A673 (cell line): ENCODE results near the gene MGA. TPM values are rescaled to one million over a fixed set of nuclear protein-coding genes. Genes with fewer than 3 reads are reported as not detected.

Experiments
- BruUV-seq: library from RNA; stranded (reverse); fragments of 400-500 nt; replicated peaks from 2 replicates; lab custom pipeline; 2021; lab: Mats Ljungman, UMichigan
- CTCF ChIA-PET: fragments of 300-600 bp; sonication (Branson Sonifier 250); formaldehyde crosslinking; loops from one replicate; lab custom pipeline; 2022; ENCODE audit warnings: antibody characterized with exemption; lab: Charles Lee
- POLR2A ChIA-PET: fragments of 300-600 bp; sonication (Branson Sonifier 250); formaldehyde crosslinking; loops from one replicate; lab custom pipeline; 2022; ENCODE audit warnings: antibody characterized with exemption; ENCODE audit not compliant: low non-redundant PET; lab: Charles Lee
- DNase-seq: peaks from one replicate; pipeline ENCODE4 v3.0.0-alpha.2; 2015; ENCODE audit warnings: low spot score
- H3K27ac ChIP-seq: fragments of 200-600 bp; sonication (generic); 2 replicates; pipeline ENCODE4 v1.5.1; 2016; ENCODE audit warnings: mixed run types, low read depth, mild to moderate bottlenecking, mixed read lengths, antibody characterized with exemption, low read length; ENCODE audit not compliant: poor library complexity, severe bottlenecking
- H3K27me3 ChIP-seq: fragments of 200-600 bp; sonication (generic); replicated peaks from 2 replicates; pipeline ENCODE4 v1.6.1; 2017; ENCODE audit warnings: mixed run types, low read depth, mild to moderate bottlenecking, mixed read lengths, antibody characterized with exemption, low read length; ENCODE audit not compliant: insufficient read depth, poor library complexity
- H3K36me3 ChIP-seq: fragments of 200-600 bp; sonication (generic); 2 replicates; pipeline ENCODE4 v1.6.1; 2016; ENCODE audit warnings: mixed run types, mild to moderate bottlenecking, mixed read lengths, antibody characterized with exemption, low read length; ENCODE audit not compliant: insufficient read depth, poor library complexity, severe bottlenecking
- H3K4me1 ChIP-seq: fragments of 200-600 bp; sonication (generic); 2 replicates; pipeline ENCODE4 v1.6.1; 2017; ENCODE audit warnings: mixed run types, mild to moderate bottlenecking, mixed read lengths, antibody characterized with exemption, low read length; ENCODE audit not compliant: insufficient read depth, poor library complexity, severe bottlenecking
- H3K4me3 ChIP-seq: fragments of 200-600 bp; sonication (generic); 2 replicates; pipeline ENCODE4 v1.5.1; 2016; ENCODE audit warnings: low read depth, mixed run types, mild to moderate bottlenecking, mixed read lengths, low read length; ENCODE audit not compliant: poor library complexity, severe bottlenecking
- H3K9me3 ChIP-seq: fragments of 200-600 bp; sonication (generic); 2 replicates; pipeline ENCODE4 v1.6.1; 2016; ENCODE audit warnings: mixed run types, low read depth, mild to moderate bottlenecking, mixed read lengths, antibody characterized with exemption, low read length; ENCODE audit not compliant: poor library complexity, severe bottlenecking
- EZH2 ChIP-seq: fragments of 200-600 bp; sonication (generic); IDR thresholded peaks from 2 replicates; pipeline ENCODE4 v1.6.1; 2017; ENCODE audit warnings: borderline replicate concordance, low read depth, mild to moderate bottlenecking, mixed read lengths, antibody characterized with exemption, low read length; ENCODE audit not compliant: poor library complexity, severe bottlenecking
- intact Hi-C: fragments of 100-400 bp; cut with micrococcal nuclease; formaldehyde crosslinking; loops from one replicate; pipeline ENCODE4 v1.10.0; 2022; ENCODE audit not compliant: unreplicated experiment
- total RNA-seq: library from RNA; stranded (reverse); gene quantifications from 2 replicates; pipeline ENCODE4 v1.2.3, GENCODE V29; 2021
- TF ChIP-seq, protein P1 (sequence below): fragments of 300-800, 200-600 bp; sonication (generic); conservative IDR thresholded peaks from 2 replicates; pipeline ENCODE4 v1.5.1; 2017; ENCODE audit warnings: low read depth, mild to moderate bottlenecking, antibody characterized with exemption, low read length, moderate library complexity, mixed read lengths

Gene MGA
- total RNA-seq, 1 experiment from 2014 or later = 49.3 TPM

DNA sequence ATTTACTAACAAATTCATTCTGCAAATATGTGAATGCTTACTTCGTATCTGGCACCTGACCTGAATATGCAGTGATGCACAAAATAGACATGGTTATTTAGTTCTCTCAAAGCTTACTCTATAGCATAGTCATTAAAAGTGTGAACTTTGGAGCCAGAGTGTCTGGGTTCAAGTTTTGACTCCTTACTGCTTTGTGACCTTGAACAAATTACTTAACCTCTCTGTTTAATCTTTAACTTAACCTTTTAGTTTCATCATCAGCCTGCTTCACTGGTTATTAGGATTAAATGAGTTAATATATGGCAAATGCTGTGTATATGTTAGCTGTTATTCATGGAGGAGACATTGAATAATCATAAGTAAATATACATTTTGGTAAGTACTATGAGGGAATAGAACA, 12.1 kb upstream of the MGA start:
- no peaks in the 10 kb centered on the region for H3K9me3 ChIP-seq
- no peaks in the 10 kb centered on the region for H3K4me1 ChIP-seq
- no peak overlapping the region for H3K4me3 ChIP-seq
- intact Hi-C loops = no loop called here
- no peak for TF ChIP-seq EZH2
- TF ChIP-seq, protein P1, sequence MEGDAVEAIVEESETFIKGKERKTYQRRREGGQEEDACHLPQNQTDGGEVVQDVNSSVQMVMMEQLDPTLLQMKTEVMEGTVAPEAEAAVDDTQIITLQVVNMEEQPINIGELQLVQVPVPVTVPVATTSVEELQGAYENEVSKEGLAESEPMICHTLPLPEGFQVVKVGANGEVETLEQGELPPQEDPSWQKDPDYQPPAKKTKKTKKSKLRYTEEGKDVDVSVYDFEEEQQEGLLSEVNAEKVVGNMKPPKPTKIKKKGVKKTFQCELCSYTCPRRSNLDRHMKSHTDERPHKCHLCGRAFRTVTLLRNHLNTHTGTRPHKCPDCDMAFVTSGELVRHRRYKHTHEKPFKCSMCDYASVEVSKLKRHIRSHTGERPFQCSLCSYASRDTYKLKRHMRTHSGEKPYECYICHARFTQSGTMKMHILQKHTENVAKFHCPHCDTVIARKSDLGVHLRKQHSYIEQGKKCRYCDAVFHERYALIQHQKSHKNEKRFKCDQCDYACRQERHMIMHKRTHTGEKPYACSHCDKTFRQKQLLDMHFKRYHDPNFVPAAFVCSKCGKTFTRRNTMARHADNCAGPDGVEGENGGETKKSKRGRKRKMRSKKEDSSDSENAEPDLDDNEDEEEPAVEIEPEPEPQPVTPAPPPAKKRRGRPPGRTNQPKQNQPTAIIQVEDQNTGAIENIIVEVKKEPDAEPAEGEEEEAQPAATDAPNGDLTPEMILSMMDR = no peak
- H3K27ac ChIP-seq = no peak overlapping the region
- ChIA-PET CTCF (no interaction called here), POLR2A (no interaction called here)
- no peaks in the 10 kb centered on the region for H3K36me3 ChIP-seq
- no peaks in the 10 kb centered on the region for H3K27me3 ChIP-seq
- no TSS peak for BruUV-seq
- no peak for DNase-seq

GRCh38 chr15:41648770-41649169, 11.4 kb upstream of the MGA start:
- Histone ChIP-seq H3K4me1 (no peaks in the 10 kb centered on the region), H3K4me3 (no peak overlapping the region), H3K27me3 (no peaks in the 10 kb centered on the region), H3K9me3 (no peaks in the 10 kb centered on the region), H3K27ac (no peak overlapping the region), H3K36me3 (no peaks in the 10 kb centered on the region)
- no TSS peak for BruUV-seq
- ChIA-PET POLR2A (no interaction called here), CTCF (no interaction called here)
- no peak for DNase-seq
- TF ChIP-seq EZH2 = no peak
- intact Hi-C loops = no loop called here

DNA sequence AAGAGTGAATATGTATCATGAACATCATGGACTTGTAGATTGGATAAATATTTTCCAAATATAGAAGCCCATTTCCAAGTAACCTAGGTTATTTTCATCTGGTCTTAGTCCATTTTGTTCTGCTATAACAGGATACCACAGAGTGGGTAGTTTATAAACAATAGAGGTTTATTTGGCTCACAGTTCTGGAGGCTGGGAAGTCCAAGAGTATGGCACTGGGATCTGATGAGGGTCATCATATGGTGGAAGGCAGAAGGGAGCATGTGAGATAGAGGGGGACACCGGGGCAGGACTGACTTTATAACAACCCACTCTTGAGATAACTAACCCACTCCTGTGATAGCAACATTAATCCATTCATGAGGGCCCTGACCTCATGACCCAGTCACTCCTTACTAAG, 9.4 kb upstream of the MGA start:
- no TSS peak for BruUV-seq
- POLR2A ChIA-PET = no interaction called here
- Histone ChIP-seq H3K9me3 (no peaks in the 10 kb centered on the region), H3K27ac (no peak overlapping the region), H3K36me3 (no peaks in the 10 kb centered on the region), H3K4me1 (no peaks in the 10 kb centered on the region), H3K4me3 (no peak overlapping the region), H3K27me3 (no peaks in the 10 kb centered on the region)
- no peak for DNase-seq
- CTCF ChIA-PET = no interaction called here
- intact Hi-C loops = no loop called here
- no peak for TF ChIP-seq EZH2
- TF ChIP-seq, protein P1 = no peak

GRCh38 chr15:41651373-41651772, 8.8 kb upstream of the MGA start:
- ChIA-PET POLR2A (no interaction called here), CTCF (no interaction called here)
- H3K4me1 ChIP-seq = no peaks in the 10 kb centered on the region
- no peak overlapping the region for H3K4me3 ChIP-seq
- intact Hi-C loops = no loop called here
- no peak overlapping the region for H3K27ac ChIP-seq
- TF ChIP-seq, protein P1 = no peak
- no peak for TF ChIP-seq EZH2
- H3K27me3 ChIP-seq = no peaks in the 10 kb centered on the region
- H3K36me3 ChIP-seq = no peaks in the 10 kb centered on the region
- no peak for DNase-seq
- H3K9me3 ChIP-seq = no peaks in the 10 kb centered on the region
- BruUV-seq = no TSS peak
